HG02798 (cell line): ENCODE measurements around the gene AKAIN1.

ENCODE experiments used
- ATAC-seq: cut with Tn5 transposase; IDR thresholded peaks from one replicate; pipeline ENCODE4 v1.9.1; 2021; ENCODE audit warnings: mild to moderate bottlenecking; ENCODE audit not compliant: unreplicated experiment, poor library complexity

The AKAIN1 gene

DNA sequence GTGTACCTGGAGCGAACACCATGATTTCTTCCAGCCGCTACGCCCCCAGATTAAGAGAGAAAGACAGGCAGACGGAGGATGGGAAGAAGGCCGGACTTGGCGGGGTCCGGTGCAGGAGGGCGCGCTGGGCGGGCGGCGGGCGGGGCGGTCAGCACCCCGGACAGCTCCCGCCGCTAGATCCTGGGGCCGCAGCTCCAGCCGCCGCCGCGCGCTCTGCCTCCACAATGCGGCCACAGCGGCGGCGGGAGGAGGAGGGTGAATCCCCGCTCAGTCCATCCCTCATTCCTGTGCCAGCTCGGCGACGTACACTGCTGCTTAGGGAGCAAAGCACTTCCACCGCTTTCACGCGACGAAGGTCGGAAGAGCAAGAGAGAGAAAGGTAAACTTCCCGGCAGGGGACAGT is at the start of gene AKAIN1:
TSS of gene AKAIN1 (minus strand) at position 226 of the 403 bp plus-strand sequence. CDS start at position 22, 204 bp downstream.
- no peak for ATAC-seq

- ATAC-seq, result no peak
These were observed 47.9 kb upstream of the AKAIN1 start for GRCh38 chr18:5244941-5245340.

DNA sequence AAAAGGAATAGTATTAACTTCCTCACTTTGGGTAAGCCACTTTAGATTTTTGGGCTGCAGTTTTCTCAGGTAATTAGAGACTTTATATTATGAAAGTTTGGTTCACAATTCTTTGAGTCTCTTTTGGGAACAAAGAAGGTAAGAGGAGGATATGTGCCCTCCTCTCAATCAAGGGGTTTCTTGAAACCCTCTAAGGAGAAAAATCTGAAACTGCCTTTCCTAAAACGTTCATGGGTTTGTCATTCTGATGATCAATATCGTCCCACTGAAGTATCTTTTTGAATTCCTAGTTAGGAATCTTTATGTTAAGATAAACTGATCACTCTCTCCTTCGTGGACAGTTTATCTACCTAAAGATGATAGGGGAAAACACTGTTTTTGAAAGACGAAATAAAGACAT is 42.4 kb upstream of the AKAIN1 start:
- ATAC-seq, result no peak

DNA sequence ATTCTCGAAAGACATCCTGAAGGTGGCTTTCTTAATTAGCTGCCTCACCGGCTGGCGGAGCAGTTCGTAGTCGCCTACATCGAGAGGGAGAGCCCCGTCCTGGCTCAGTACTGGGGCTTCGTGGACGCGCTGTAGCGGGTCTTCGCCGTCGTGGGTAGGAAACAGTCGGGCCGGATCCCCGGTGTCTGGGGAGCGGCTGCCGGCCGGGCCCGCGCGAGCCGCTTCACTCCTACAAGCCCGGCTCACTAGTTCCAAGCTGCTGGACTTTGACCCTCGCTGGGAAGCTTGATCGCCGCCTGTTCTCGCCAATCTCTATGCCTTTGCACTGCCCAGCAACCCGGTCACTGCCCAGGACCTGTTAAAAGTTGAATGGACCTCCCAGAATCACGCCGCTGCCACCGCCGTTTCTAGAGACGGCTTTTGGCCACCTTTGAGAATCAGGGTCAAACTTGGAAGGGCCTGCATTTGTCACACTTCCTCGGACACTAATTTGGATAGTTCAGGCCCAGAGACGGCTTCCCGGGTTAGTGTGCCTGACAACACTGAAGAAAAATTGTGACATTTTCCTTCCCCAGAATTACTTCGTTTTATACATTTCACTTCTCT is 41.4 kb upstream of the AKAIN1 start:
- ATAC-seq, result peak; percentile 35

GRCh38 chr18:5237723-5238370 is 40.8 kb upstream of the AKAIN1 start:
- peak; percentile 96 for ATAC-seq

DNA sequence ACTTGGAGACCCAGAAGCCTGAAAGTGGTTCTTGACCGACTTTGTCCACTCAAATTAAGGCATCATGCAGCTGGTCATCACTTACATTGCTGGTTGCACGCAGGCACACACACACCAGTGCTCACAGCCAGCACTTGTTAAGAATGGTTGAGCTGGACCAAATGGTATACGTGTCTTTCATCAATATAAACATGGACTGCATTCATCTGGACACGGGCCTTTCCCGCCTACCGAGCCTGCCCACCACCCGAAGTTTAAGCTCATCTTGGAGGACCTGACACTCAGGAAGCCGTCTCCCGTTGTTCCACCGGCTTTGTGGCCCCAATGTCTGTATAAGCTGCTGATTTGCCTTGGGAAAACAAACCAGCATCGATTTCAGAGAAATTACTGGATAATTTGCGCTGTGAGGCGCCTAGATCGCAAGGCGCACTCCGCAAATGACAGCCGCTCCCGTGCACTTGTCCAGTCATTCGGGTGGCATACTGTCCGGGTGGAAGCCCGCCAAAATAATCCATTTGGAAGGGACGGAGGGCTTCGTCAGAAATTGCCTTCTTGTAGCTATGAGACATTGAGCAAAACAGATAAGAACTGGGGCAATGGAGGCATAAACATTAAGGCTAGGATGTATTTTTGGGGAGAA is 40.1 kb upstream of the AKAIN1 start:
- ATAC-seq, result peak; percentile 33

DNA sequence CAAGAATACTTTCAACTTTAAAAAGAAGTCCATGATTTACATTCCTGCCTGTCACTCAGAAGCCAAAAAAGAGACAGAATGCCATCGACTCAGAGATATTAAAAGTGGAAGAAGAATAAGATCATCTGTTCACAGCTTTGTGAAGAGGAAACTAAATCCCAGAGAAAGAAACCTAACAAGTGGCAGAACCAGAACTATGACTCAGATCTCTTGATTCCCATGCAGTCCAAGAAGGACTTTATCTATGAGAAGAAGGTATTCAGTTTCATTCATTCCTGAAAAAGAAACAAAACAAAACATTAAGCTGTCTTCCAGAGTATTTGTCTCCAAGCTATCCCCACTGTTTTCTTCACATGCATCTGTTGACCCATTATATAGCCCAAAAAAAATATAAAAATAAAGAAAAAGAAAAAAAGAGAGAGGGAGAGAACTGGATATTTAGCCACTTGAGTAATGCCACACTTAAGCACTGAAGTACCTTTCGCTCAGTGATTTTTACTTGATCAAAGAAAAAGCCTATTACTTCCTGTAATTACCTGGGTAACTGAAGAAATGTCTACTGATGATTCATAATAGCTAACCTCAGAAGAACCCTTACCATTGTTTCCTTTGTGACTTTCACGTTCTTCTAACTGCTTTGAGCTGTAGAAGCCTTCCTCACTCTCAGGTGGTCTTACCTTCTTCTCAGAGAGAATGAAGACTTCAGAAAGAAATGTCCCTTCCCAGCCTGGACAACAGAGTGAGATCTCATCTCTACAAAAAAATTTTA is 17.7 kb upstream of the AKAIN1 start:
- no peak for ATAC-seq

DNA sequence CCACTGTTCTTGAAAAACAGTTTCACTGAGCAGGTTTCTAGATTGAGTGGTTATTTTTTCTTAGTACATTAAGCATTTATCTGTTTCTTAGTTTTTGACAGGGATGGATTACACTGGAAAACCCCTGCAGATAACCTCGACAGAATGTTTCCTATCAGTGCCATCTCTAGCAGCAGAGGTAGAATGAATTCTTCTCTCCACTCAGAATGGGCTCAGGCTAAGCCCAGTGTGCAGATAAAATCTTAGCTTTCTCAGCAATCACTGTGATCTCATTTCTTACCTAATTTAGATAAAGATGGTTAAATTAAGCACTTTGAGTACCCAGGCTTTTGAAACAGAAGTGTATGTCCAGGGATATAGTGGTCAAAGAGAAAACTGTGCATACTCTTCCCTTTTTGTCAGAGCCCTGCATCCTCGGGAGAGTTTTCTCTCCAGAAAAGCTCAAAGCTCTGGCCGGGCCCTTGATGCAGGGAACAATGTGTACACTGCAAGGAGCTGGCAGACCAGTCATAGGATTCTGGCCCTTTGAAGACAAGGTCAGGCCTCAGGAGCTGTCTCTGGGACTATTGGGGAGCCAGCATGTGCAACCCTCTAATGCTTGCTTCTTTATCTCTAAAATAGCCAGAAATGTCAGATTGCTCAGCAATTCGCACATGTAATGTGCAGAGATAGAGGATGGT is 10.6 kb upstream of the AKAIN1 start:
- ATAC-seq, result no peak

GRCh38 chr18:5198311-5198710 is 1.3 kb upstream of the AKAIN1 start:
- ATAC-seq, result no peak

DNA sequence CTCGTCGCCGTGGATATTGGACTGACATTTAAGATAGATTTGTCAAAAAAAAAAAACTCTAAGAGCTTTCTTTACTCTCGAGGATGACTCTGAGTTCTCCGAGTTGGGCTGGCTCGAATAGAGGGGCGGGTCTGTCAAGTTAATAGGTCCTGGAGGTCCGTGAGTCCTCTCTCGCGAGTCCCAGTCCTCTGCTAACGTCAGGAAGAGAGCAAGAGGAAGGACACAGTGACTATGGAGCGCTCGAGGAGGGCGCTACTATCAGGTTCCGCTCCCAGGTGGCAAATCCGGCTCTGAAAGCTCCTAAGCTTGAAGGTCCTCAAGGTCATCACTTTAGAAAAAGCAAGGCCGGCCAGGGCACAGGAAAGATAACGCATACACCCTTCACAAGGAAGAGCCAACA is 404 bp upstream of the AKAIN1 start:
- ATAC-seq, result no peak

- ATAC-seq, result no peak
These were observed 615 bp downstream of the AKAIN1 start for GRCh38 chr18:5196253-5197031.

DNA sequence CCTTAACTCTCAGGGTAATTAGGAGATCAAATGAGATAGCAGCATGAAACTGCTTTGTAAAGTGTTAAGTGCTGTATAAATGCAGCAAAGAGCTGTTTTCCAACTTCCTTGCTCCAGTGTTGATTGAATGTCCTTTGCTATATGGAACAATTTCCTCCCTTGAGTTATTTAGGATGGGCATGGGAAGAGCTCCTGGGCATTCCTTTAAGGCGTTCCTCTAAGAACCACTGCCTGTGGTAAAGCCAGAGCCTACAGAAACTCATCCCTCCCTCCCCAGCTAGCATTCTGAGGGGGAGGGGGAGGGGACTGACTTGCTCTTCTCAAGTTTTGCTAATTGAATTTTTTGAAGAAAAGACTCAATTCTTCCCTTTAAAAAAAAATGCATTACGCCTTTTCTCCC is 1.4 kb downstream of the AKAIN1 start:
- no peak for ATAC-seq

DNA sequence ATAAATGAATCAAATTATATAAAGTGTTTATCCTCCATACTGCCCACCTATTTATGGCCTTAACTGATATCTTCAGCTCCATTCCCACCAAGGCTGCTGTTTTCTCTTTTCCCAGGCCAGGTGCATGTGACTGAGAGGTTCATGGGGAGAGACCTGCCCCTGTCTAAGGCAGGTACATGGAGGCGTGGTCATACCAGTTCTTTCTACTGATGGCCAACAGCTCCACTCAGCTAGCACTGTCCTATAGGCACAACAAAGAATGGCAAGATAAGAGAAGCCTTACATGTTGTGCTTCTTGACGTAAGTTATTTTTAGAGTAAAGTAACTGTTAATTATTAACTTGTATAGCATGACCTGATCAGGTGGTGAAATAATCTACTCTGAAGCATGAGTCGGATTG is 16.8 kb downstream of the AKAIN1 start:
- no peak for ATAC-seq

DNA sequence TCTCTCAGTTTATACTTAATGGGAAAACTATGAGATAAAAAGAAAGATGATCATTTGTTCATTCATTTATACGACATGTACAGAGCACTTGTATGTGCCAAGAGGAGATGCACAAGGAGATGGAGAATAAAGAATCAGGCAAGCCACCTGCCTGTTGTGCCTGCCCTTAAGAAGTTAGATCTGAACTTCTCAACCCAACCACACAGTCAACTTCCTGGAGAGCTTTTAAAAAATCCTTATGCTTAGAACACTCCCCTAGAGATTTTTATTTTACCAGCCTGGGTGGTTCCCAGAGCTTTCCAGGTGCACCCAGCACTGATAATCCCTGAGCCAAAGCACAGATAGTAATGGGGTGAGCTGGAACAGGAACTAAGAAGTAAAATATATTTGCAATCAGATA is 18.5 kb downstream of the AKAIN1 start:
- ATAC-seq, result no peak

DNA sequence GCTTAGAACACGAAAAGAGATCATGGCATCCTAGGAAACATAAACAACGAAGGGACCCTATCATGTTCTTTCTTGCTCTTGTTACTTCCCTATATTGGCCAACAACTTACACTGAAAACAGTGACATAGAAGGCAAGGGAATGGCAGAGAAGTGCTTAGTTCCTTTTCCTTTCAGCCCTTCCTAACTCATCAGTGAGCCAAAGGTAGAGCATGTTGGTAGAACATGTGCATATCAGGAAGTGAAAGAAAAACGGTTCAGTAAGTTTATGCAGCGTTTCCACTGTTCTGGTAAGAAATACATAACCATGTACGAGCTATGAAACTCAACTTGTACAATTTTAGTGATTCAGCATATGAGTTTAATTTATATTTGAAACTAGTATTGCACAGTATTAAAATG is 21.7 kb downstream of the AKAIN1 start:
- peak; percentile 80 for ATAC-seq

GRCh38 chr18:5173646-5174045 is 23.4 kb downstream of the AKAIN1 start:
- ATAC-seq, result no peak

GRCh38 chr18:5173236-5173635 is 23.8 kb downstream of the AKAIN1 start:
- no peak for ATAC-seq

DNA sequence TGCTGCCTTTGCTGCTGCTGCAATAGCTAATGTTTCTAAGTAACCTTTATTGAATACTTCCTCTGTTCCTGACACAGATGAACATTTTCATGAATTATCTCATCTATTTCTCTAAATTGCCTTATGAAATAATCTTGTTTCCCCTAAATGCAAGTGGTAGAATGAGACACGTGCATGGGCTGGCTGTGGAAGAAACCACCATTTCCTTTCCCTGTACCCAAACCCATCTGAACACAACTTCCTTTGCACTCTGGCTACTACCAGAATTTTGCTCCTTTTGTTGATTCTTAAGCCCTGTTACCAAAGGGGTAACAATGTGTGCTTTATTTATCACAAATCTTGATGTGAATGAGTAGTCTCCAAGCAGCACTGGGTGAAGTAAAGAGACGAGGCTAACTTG is 29.2 kb downstream of the AKAIN1 start:
- no peak for ATAC-seq

DNA sequence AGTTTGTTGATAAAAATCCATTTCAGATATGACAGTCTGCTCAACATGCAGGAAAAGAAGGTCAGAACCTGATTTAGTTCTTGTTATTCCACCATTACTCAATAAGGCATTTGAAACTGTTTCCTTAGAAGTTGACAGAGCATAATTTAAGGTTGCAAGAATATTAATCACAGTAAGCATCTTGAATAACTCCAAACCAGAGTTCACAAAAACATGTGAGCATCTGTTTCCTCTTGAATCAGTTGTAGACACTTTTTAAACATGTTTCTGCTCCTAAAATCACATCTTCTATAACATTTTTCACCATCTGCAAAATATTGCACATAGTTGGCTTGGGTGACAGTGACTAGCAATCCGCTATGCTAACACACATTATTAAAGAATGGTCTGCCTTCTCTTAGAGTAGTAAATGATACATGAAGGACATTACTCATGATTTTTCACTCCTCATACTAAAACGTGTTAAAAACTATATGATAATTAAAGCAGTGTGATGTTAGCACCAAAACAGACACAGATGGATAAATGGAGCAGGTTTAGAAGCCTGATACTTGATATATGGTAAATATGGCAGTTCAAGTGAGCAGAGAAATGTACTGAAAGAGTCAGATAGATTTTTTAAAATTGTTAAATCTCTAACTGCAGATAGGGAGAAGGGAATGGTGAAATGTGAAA is 30.3 kb downstream of the AKAIN1 start:
- ATAC-seq, result no peak
